Measurements from ENCODE around the gene DBNL. TPM values are rescaled to one million over a fixed set of nuclear protein-coding genes. Genes with fewer than 3 reads are reported as not detected.

DBNL gene
- total RNA-seq, 2 experiments from 2014 or later, result 88.5 to 90.6 TPM

DNA sequence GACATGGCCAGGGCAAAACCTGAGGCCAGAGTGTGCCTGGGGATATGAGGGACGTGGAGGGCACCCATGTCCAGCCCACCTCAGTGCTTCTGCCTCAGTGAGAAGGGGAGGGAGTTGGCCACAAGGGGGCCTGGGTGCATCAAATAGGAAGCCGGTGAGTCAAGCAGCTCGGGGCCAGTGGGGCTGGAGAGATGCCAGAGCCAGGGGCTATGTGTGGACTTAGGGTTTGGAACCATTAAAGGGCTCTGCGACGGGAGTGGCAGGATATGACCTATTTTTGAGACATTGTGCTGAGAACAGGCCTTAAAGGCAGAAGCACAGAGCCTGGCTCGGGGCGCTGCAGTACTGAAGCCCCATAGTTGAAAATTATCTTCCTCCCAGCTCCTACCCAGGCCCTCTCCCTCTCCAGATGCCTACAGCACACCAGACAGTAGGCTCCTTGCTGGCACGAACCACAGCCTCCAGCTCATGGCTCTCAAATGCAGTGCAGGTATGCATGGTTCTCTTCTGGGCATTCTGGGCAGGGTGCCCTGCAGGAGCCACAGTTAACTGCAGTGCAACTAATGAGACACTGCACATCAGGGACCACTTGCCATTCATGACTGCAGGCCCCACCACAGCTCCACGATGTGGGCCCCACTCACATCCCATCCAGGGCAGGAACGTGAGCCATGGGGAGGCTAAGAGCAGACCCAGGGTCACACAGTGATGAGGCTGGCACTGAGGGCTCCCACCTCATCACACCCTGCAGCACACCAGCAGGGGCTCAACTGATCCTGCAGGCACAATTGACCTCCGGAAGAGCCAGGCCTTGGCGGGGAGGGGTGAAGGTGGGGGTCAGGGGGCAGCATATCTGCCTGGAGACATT is 28.1 kb downstream of the DBNL start:
- Histone ChIP-seq H3K27me3 (ENCODE audit: control insufficient read depth in 1 of 2, insufficient read depth in 2 of 2, low read length in 2 of 2) (no peaks in the 10 kb centered on the region), H3K4me1 (ENCODE audit: insufficient read depth, low read length) (peaks cover 19% of the 10 kb centered on the region), H3K27ac (ENCODE audit: low read depth in 1 of 2, low read length in 2 of 2) (no peak overlapping the region), H3K9me3 (ENCODE audit: control insufficient read depth in 1 of 2, insufficient read depth in 1 of 2, low read length in 2 of 2) (no peaks in the 10 kb centered on the region), H3K36me3 (ENCODE audit: insufficient read depth, low read length) (peaks cover 49% of the 10 kb centered on the region), H3K4me3 (ENCODE audit: low read length) (no peak overlapping the region)
- POLR2A ChIA-PET, result interaction anchor here (1.0 to 2.2 kb wide), 3 partner anchors 8 to 28 kb away, joined by 3 to 10 read pairs (median 4); partner anchors contain the start of gene DBNL
- ATAC-seq (ENCODE audit: poor library complexity), result peak; percentile 59
- peak; percentile 17 for TF ChIP-seq CTCF (IDR thresholded peaks at IDR 0.05)
- CTCF ChIA-PET, result interaction anchor here (0.7 kb wide), 2 partner anchors 9 to 28 kb away, joined by 4 read pairs; partner anchors contain the start of gene DBNL
- H3K4me3 Mint-ChIP-seq, result no peak overlapping the region
- peak in 7 of 14 experiments; percentile 31 to 67 (median 55) for DNase-seq
- peaks cover 15% of the 10 kb centered on the region for H3K4me1 Mint-ChIP-seq (ENCODE audit: low read depth)
- intact Hi-C loops (cut with DNase I, micrococcal nuclease), result no loop called here
- no peaks in the 10 kb centered on the region for H3K9me3 Mint-ChIP-seq
- H3K27me3 Mint-ChIP-seq, result no peaks in the 10 kb centered on the region
- peaks cover 57% of the 10 kb centered on the region for H3K36me3 Mint-ChIP-seq (ENCODE audit: low read depth)
- peak overlapping the region; percentile 68 for H3K27ac Mint-ChIP-seq

DNA sequence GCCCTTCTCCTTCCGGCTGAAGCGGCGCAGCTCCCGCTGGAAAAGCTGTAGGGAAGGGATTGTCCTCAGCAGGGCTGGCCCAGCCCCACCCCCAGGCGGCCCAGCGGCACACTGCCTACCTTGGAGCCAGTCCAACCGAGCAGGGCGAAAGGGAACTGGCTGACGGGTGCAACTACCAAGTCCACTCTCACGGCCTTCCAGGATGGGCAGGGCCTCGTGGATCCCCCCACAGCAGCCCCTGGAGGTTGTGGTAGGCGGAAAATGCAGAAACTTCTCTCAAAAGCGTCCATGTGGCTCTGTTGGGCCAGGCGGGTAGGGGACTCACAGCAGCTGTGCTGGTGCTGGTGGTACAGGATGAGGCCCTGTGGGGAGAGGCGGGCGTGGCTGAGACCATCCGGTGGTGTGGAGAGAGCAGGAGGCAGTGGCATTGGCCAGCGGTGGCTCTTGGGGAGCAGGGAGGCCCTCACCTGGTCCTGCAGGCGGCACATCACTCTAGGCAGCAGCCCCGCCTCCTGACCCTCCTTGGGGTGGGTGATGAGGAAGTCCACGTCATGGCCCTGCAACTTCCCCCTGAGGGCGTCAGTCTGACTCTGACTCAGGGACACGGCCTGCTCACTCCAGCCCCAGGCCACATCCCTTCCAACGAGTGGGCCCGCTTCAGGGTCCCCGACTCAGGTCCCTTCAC is 29.3 kb downstream of the DBNL start:
- Mint-ChIP-seq H3K4me1 (ENCODE audit: low read depth) (peaks cover 12% of the 10 kb centered on the region), H3K4me3 (no peak overlapping the region)
- POLR2A ChIA-PET, result no interaction called here

GRCh38 chr7:44074349-44074695 is 29.8 kb downstream of the DBNL start:
- no peaks in the 10 kb centered on the region for H3K27me3 ChIP-seq (ENCODE audit: control insufficient read depth in 1 of 2, insufficient read depth in 2 of 2, low read length in 2 of 2)

More for the DNA sequence above, 29.3 kb downstream of the DBNL start:
- no peak for TF ChIP-seq CTCF (IDR thresholded peaks at IDR 0.05)
- no peak overlapping the region for H3K4me3 ChIP-seq (ENCODE audit: low read length)
- ATAC-seq (ENCODE audit: poor library complexity), result peak; percentile 68
- CTCF ChIA-PET, result no interaction called here
- DNase-seq, result peak in 6 of 14 experiments; percentile 21 to 75 (median 46)
- H3K27me3 Mint-ChIP-seq, result no peaks in the 10 kb centered on the region
- no peaks in the 10 kb centered on the region for H3K9me3 ChIP-seq (ENCODE audit: control insufficient read depth in 1 of 2, insufficient read depth in 1 of 2, low read length in 2 of 2)
- peak overlapping the region in 1 of 2 donors; percentile 56 for H3K27ac ChIP-seq (ENCODE audit: low read depth in 1 of 2, low read length in 2 of 2)
- no peaks in the 10 kb centered on the region for H3K27me3 ChIP-seq (ENCODE audit: control insufficient read depth in 1 of 2, insufficient read depth in 2 of 2, low read length in 2 of 2)
- H3K27ac Mint-ChIP-seq, result no peak overlapping the region
- H3K36me3 Mint-ChIP-seq (ENCODE audit: low read depth), result peaks cover 69% of the 10 kb centered on the region
- peaks cover 19% of the 10 kb centered on the region for H3K4me1 ChIP-seq (ENCODE audit: insufficient read depth, low read length)
- H3K36me3 ChIP-seq (ENCODE audit: insufficient read depth, low read length), result peaks cover 61% of the 10 kb centered on the region
- H3K9me3 Mint-ChIP-seq, result no peaks in the 10 kb centered on the region
- intact Hi-C loops (cut with DNase I, micrococcal nuclease), result no loop called here

More at GRCh38 chr7:44074349-44074695, 29.8 kb downstream of the DBNL start:
- Mint-ChIP-seq H3K36me3 (ENCODE audit: low read depth) (peaks cover 73% of the 10 kb centered on the region), H3K4me1 (ENCODE audit: low read depth) (peaks cover 12% of the 10 kb centered on the region), H3K27me3 (no peaks in the 10 kb centered on the region), H3K9me3 (no peaks in the 10 kb centered on the region), H3K4me3 (no peak overlapping the region), H3K27ac (no peak overlapping the region)
- peak overlapping the region in 1 of 2 donors; percentile 56 for H3K27ac ChIP-seq (ENCODE audit: low read depth in 1 of 2, low read length in 2 of 2)
- intact Hi-C loops (cut with DNase I, micrococcal nuclease), result no loop called here
- H3K9me3 ChIP-seq (ENCODE audit: control insufficient read depth in 1 of 2, insufficient read depth in 1 of 2, low read length in 2 of 2), result no peaks in the 10 kb centered on the region
- H3K4me3 ChIP-seq (ENCODE audit: low read length), result no peak overlapping the region
- ATAC-seq (ENCODE audit: poor library complexity) (no peak), DNase-seq (peak in 1 of 14 experiments; percentile 12)
- no peak for TF ChIP-seq CTCF (IDR thresholded peaks at IDR 0.05)
- H3K4me1 ChIP-seq (ENCODE audit: insufficient read depth, low read length), result peaks cover 19% of the 10 kb centered on the region
- peaks cover 66% of the 10 kb centered on the region for H3K36me3 ChIP-seq (ENCODE audit: insufficient read depth, low read length)
- CTCF ChIA-PET, result no interaction called here
- POLR2A ChIA-PET, result no interaction called here
